Ovary (tissue), 3 donors: ENCODE data around the gene TAF11L4.

ENCODE experiments used
- EP300 ChIP-seq: sonication (generic); formaldehyde crosslinking; IDR thresholded peaks from one replicate; pipeline ENCODE4 v1.6.1; 2017; ENCODE audit warnings: antibody characterized with exemption
- POLR2A ChIP-seq: fragments of 450-650 bp; IDR thresholded peaks from one replicate; pipeline ENCODE4 v1.6.1; 2017; ENCODE audit warnings: antibody characterized with exemption, mild to moderate bottlenecking, moderate library complexity
- TF ChIP-seq, protein P1 (sequence below), 3 donors: fragments of 450-650 bp in 2 of 3; fragments of 200-600 bp in 1 of 3; IDR thresholded peaks; one replicate each; pipeline versions ENCODE4 v1.5.1 to v1.8.0; 2016 to 2022; ENCODE audit warnings: antibody characterized with exemption in 3 of 3, mild to moderate bottlenecking in 1 of 3
- donor health status: DM: no; HTN: no; CAD: no.

DNA sequence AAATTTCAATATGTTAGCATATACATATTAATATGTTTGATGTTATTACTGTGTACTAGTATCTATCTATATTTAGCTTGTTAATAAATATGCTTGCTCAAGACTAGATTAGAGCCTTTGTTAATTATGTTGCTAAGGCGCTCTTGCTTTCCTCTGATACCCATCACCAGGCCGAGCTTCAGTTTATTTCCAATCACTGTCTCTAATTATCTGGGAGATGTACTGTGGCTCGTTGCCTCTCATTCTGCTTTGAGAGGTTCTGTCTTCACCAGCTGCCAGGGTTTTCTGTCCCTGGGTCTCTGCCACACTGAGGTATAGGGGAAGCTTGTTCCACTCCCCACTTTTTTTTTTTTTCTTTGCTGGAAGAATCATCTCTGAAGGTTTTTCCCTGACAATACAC, 44.6 kb upstream of the TAF11L4 start:
- TF ChIP-seq, protein P1, sequence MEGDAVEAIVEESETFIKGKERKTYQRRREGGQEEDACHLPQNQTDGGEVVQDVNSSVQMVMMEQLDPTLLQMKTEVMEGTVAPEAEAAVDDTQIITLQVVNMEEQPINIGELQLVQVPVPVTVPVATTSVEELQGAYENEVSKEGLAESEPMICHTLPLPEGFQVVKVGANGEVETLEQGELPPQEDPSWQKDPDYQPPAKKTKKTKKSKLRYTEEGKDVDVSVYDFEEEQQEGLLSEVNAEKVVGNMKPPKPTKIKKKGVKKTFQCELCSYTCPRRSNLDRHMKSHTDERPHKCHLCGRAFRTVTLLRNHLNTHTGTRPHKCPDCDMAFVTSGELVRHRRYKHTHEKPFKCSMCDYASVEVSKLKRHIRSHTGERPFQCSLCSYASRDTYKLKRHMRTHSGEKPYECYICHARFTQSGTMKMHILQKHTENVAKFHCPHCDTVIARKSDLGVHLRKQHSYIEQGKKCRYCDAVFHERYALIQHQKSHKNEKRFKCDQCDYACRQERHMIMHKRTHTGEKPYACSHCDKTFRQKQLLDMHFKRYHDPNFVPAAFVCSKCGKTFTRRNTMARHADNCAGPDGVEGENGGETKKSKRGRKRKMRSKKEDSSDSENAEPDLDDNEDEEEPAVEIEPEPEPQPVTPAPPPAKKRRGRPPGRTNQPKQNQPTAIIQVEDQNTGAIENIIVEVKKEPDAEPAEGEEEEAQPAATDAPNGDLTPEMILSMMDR (IDR thresholded peaks at IDR 0.05), result no peak
- TF ChIP-seq POLR2A, result no peak
- TF ChIP-seq EP300, result no peak
